Thoracic aorta (tissue), 2 donors: ENCODE results near the gene AK4. TPM values are rescaled to one million over a fixed set of nuclear protein-coding genes. Genes with fewer than 3 reads are reported as not detected.

ENCODE experiments used
- ATAC-seq: fragments of 150-250 bp; one replicate; pipeline ENCODE4 v1.8.0; 2017; ENCODE audit warnings: low read depth; ENCODE audit not compliant: insufficient number of reproducible peaks, low FRiP score
- DNase-seq: peaks from one replicate; pipeline ENCODE4 v3.0.0-alpha.2; 2020; ENCODE audit warnings: low spot score
- H3K27ac ChIP-seq, 2 donors: fragments of 200-600 bp; sonication (generic); 1 replicate in 1 of 2; 2 replicates in 1 of 2; pipeline ENCODE4 v1.5.1; 2016; ENCODE audit warnings: mild to moderate bottlenecking in 2 of 2, moderate library complexity in 2 of 2
- H3K27me3 ChIP-seq: fragments of 200-600 bp; sonication (generic); replicated peaks from 2 replicates; pipeline ENCODE4 v1.6.0; 2016; ENCODE audit warnings: mild to moderate bottlenecking; ENCODE audit not compliant: insufficient read depth
- H3K36me3 ChIP-seq: fragments of 200-600 bp; sonication (generic); one replicate; pipeline ENCODE4 v1.5.1; 2016
- H3K4me1 ChIP-seq, 2 donors: fragments of 200-600 bp; sonication (generic); 1 replicate in 1 of 2; 2 replicates in 1 of 2; pipeline versions ENCODE4 v1.5.1 to v1.6.0; 2016; ENCODE audit warnings: low read depth in 2 of 2, mild to moderate bottlenecking in 1 of 2; ENCODE audit not compliant: control insufficient read depth in 1 of 2
- H3K4me3 ChIP-seq: fragments of 200-600 bp; sonication (generic); 2 replicates; pipeline ENCODE4 v1.5.1; 2016; ENCODE audit warnings: mild to moderate bottlenecking
- H3K9me3 ChIP-seq: fragments of 200-600 bp; sonication (generic); 2 replicates; pipeline ENCODE4 v1.5.1; 2016
- total RNA-seq, 2 donors: library from RNA; depleted of rRNA; stranded (reverse); fragments of >200 nt; gene quantifications; one replicate each; pipeline versions ENCODE4 v1.1.0 to v1.2.3, GENCODE V29; 2016
- TF ChIP-seq, protein P1 (sequence below): fragments of 200-600 bp; sonication (generic); IDR thresholded peaks from one replicate; pipeline ENCODE4 v1.5.1; 2019; ENCODE audit warnings: antibody characterized with exemption

The AK4 gene
- total RNA-seq, 2 donors from 2014 or later = 32.2 to 35.8 TPM

DNA sequence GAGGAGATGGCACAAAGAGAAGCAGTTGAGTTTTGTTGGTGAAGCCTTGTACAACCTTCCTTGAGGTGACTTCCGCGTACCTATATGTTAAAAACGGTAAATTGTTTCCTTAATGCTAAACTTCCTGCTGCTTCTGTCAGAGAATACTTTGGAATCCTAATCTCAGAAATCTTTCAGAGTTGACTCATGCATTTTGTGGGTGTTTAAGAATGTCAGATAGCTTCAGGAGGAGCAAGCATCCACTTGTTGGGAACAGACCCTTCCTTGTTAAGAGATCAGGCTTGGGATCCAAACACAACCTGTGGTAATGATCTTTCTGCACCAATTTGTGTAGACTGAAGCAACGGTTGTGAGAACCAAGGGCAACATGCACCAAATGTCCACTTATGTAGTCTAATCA, 29.5 kb downstream of the AK4 start:
- Histone ChIP-seq H3K9me3 (no peaks in the 10 kb centered on the region), H3K27me3 (no peaks in the 10 kb centered on the region), H3K4me1 (peaks cover 20 to 36% of the 10 kb centered on the region in 2 donors), H3K36me3 (no peaks in the 10 kb centered on the region), H3K4me3 (no peak overlapping the region), H3K27ac (no peak overlapping the region)
- no peak for ATAC-seq
- TF ChIP-seq, protein P1, sequence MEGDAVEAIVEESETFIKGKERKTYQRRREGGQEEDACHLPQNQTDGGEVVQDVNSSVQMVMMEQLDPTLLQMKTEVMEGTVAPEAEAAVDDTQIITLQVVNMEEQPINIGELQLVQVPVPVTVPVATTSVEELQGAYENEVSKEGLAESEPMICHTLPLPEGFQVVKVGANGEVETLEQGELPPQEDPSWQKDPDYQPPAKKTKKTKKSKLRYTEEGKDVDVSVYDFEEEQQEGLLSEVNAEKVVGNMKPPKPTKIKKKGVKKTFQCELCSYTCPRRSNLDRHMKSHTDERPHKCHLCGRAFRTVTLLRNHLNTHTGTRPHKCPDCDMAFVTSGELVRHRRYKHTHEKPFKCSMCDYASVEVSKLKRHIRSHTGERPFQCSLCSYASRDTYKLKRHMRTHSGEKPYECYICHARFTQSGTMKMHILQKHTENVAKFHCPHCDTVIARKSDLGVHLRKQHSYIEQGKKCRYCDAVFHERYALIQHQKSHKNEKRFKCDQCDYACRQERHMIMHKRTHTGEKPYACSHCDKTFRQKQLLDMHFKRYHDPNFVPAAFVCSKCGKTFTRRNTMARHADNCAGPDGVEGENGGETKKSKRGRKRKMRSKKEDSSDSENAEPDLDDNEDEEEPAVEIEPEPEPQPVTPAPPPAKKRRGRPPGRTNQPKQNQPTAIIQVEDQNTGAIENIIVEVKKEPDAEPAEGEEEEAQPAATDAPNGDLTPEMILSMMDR = no peak
- DNase-seq = no peak

DNA sequence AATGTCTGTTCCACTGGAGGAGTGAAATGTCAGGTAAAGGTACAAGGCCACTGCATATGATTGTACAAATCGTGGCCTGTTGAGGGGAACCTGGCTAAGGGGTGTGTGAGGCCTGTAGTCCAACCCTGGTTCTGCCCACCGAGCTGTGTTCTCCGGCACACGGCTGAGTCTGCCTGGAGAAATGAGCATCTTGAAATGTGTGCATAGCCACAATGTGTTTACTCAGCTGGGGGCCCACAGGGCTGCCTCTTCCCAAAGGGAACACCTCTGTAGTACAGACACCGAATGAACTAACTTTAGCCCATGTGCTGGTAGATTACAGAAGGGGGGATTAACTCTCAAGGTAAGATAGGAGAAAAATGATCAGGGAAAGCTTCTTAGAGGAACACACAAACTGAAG, 30.2 kb downstream of the AK4 start:
- Histone ChIP-seq H3K27me3 (no peaks in the 10 kb centered on the region), H3K36me3 (no peaks in the 10 kb centered on the region), H3K4me3 (no peak overlapping the region), H3K4me1 (peaks cover 20 to 36% of the 10 kb centered on the region in 2 donors), H3K9me3 (no peaks in the 10 kb centered on the region), H3K27ac (no peak overlapping the region)
- no peak for ATAC-seq
- DNase-seq = no peak
- TF ChIP-seq, protein P1 = no peak

DNA sequence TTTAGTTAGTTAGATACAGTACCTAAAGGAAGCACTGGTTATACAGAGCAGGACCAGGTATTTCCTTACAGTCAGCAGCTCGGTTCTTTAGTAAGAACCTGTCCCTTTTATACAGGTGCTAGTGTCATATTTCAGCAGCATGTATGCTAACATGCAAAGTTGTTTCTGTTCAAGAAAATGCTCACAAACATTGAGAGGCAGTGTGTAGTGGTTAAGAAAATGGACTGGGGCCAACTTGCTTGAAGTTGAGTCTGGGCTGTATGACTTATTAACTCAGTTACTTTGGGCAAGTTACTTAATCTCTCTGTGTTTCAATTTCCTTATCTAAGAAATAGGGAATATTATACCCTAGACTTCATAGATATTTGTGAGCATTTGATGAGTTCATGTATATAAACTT, 31.1 kb downstream of the AK4 start:
- no peaks in the 10 kb centered on the region for H3K9me3 ChIP-seq
- DNase-seq = no peak
- no peak for ATAC-seq
- no peak overlapping the region for H3K4me3 ChIP-seq
- no peaks in the 10 kb centered on the region for H3K36me3 ChIP-seq
- TF ChIP-seq, protein P1 = no peak
- peaks cover 14 to 32% of the 10 kb centered on the region in 2 donors for H3K4me1 ChIP-seq
- H3K27ac ChIP-seq = no peak overlapping the region
- H3K27me3 ChIP-seq = no peaks in the 10 kb centered on the region

DNA sequence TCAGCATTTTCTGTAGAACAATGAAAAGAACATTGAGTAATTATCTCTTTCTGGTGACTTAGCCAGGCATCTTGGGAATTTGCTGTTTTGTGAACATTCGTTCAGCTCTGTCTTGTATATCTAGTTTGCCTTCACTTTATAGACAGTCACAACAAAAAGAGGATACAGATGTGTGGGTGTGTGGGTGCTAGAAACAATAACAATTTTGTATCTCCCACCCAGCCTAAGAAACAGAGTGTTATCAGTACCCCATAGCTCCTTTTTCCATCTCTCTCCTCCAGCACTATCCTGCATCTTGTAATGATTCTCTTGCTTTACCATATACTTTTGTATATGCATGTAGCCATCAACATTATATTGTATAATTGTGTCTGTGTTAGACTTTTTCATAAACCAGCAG, 33.0 kb downstream of the AK4 start:
- DNase-seq = no peak
- Histone ChIP-seq H3K9me3 (no peaks in the 10 kb centered on the region), H3K36me3 (no peaks in the 10 kb centered on the region), H3K27me3 (no peaks in the 10 kb centered on the region), H3K4me3 (no peak overlapping the region), H3K4me1 (peaks cover 10 to 14% of the 10 kb centered on the region in 2 donors), H3K27ac (no peak overlapping the region)
- TF ChIP-seq, protein P1 = no peak
- ATAC-seq = no peak

DNA sequence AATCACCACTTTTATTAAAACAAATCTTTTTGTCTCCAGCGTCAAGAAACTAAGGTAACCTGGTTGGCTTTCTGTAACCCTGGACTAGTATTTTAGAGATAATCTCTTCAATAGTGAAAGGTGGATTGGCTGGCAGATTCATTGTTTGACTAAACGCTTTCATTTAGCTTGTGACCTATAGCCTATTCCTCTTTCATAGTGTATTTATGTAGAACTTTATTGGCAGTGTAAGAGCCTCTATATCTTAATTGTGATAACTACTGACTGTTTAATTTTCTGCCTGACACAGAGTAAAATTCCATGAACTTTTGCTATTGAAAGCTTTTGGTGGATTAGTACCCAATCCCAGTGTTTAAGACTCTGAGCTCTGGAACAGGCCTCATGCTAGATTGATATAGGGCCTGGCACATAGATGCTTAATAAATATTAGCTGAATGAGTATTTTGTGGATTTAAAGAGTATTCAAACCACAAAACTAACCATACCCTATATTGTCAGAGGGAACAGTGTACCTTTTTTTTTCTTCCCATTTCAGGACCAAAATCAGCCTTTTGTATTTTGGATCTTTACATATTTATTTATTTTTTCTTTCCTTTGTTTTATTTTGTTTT, 34.8 kb downstream of the AK4 start:
- Histone ChIP-seq H3K27ac (no peak overlapping the region), H3K27me3 (no peaks in the 10 kb centered on the region), H3K36me3 (no peaks in the 10 kb centered on the region), H3K4me3 (no peak overlapping the region), H3K9me3 (no peaks in the 10 kb centered on the region), H3K4me1 (peaks cover 0 to 4% of the 10 kb centered on the region in 2 donors)
- DNase-seq (no peak), ATAC-seq (no peak)
- TF ChIP-seq, protein P1 = no peak
